ENCODE measurements around the gene SUGCT. TPM values are rescaled to one million over a fixed set of nuclear protein-coding genes. Genes with fewer than 3 reads are reported as not detected.
"Not testable (repeated sequence)": the region's sequence is repeated elsewhere in the genome, so short reads cannot be mapped to it uniquely, and the experiment has no call there.

SUGCT gene
- total RNA-seq, 1 donor from 2014 or later: 4.4 TPM

- TF ChIP-seq CTCF (conservative IDR thresholded peaks at IDR 0.05; ENCODE audit: low read depth, low read length): no peak
- no peak overlapping the region for H3K4me3 ChIP-seq (ENCODE audit: low read depth, low read length)
- no peak for DNase-seq (ENCODE audit: low read depth)
Measured at GRCh38 chr7:40167291-40167690, 32.5 kb downstream of the SUGCT start.

GRCh38 chr7:40168266-40168665 is 33.5 kb downstream of the SUGCT start:
- DNase-seq (ENCODE audit: low read depth); H3K4me3 ChIP-seq (ENCODE audit: low read depth, low read length): not testable (repeated sequence)

GRCh38 chr7:40173121-40173520 is 38.3 kb downstream of the SUGCT start:
- H3K4me3 ChIP-seq (ENCODE audit: low read depth, low read length); DNase-seq (ENCODE audit: low read depth): not testable (repeated sequence)

- DNase-seq (ENCODE audit: low read depth); H3K4me3 ChIP-seq (ENCODE audit: low read depth, low read length): not testable (repeated sequence)
Measured at GRCh38 chr7:40175256-40175655, 40.5 kb downstream of the SUGCT start.

- no peak for DNase-seq (ENCODE audit: low read depth)
- H3K4me3 ChIP-seq (ENCODE audit: low read depth, low read length): no peak overlapping the region
- no peak for TF ChIP-seq CTCF (conservative IDR thresholded peaks at IDR 0.05; ENCODE audit: low read depth, low read length)
Measured at GRCh38 chr7:40175725-40176510, 41.1 kb downstream of the SUGCT start.

GRCh38 chr7:40177071-40177470 is 42.3 kb downstream of the SUGCT start:
- H3K4me3 ChIP-seq (ENCODE audit: low read depth, low read length): no peak overlapping the region
- DNase-seq (ENCODE audit: low read depth): no peak
- no peak for TF ChIP-seq CTCF (conservative IDR thresholded peaks at IDR 0.05; ENCODE audit: low read depth, low read length)

GRCh38 chr7:40182452-40182851 is 47.6 kb downstream of the SUGCT start:
- no peak for TF ChIP-seq CTCF (conservative IDR thresholded peaks at IDR 0.05; ENCODE audit: low read depth, low read length)
- H3K4me3 ChIP-seq (ENCODE audit: low read depth, low read length): no peak overlapping the region
- no peak for DNase-seq (ENCODE audit: low read depth)

GRCh38 chr7:40186586-40186985 is 51.8 kb downstream of the SUGCT start:
- TF ChIP-seq CTCF (conservative IDR thresholded peaks at IDR 0.05; ENCODE audit: low read depth, low read length): peak; percentile 16
- H3K4me3 ChIP-seq (ENCODE audit: low read depth, low read length): no peak overlapping the region
- DNase-seq (ENCODE audit: low read depth): no peak
